Gastroesophageal sphincter (tissue), 3 donors: ENCODE data around the gene NDE1.

Experiments used
- EP300 ChIP-seq: sonication (generic); formaldehyde crosslinking; IDR thresholded peaks from one replicate; pipeline ENCODE4 v1.6.1; 2017; ENCODE audit warnings: antibody characterized with exemption, mild to moderate bottlenecking
- POLR2A ChIP-seq, 2 donors: fragments of 450-650 bp; IDR thresholded peaks; one replicate each; pipeline ENCODE4 v1.6.1; 2017; ENCODE audit warnings: antibody characterized with exemption in 2 of 2, mild to moderate bottlenecking in 2 of 2, moderate library complexity in 1 of 2
- TF ChIP-seq, protein P1 (sequence below), 4 experiments: fragments of 200-600 bp in 2 of 4; fragments of 450-650 bp in 2 of 4; sonication (generic) in 1 of 4; IDR thresholded peaks; one replicate each; pipeline ENCODE4 v1.5.1; 2017 to 2019; ENCODE audit warnings: antibody characterized with exemption in 4 of 4, mild to moderate bottlenecking in 2 of 4, moderate library complexity in 2 of 4

DNA sequence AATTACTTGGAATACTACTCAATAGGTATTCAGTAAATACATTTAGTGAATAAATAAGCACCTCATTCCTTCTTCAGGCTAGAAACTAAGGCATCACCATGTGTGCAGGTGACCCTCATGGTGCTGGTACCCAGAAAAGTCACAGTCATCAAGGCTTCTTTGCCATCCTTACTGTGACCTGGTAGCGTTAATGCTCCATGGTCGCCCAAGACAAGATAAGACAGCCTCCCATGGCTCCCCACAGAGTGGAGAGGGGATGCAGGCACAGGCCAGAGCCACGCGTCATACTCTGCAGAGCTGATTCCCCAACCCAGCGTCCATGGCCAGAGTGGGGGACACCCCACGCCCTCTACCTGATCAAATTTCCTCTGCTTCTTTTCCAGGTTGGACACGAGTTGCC lies 73.8 kb downstream of the NDE1 start:
- TF ChIP-seq EP300 (no peak), POLR2A (IDR thresholded peaks at IDR 0.05) (no peak)
- TF ChIP-seq, protein P1, sequence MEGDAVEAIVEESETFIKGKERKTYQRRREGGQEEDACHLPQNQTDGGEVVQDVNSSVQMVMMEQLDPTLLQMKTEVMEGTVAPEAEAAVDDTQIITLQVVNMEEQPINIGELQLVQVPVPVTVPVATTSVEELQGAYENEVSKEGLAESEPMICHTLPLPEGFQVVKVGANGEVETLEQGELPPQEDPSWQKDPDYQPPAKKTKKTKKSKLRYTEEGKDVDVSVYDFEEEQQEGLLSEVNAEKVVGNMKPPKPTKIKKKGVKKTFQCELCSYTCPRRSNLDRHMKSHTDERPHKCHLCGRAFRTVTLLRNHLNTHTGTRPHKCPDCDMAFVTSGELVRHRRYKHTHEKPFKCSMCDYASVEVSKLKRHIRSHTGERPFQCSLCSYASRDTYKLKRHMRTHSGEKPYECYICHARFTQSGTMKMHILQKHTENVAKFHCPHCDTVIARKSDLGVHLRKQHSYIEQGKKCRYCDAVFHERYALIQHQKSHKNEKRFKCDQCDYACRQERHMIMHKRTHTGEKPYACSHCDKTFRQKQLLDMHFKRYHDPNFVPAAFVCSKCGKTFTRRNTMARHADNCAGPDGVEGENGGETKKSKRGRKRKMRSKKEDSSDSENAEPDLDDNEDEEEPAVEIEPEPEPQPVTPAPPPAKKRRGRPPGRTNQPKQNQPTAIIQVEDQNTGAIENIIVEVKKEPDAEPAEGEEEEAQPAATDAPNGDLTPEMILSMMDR (IDR thresholded peaks at IDR 0.05), result no peak
